ENCODE data around the gene TEKT1. TPM values are rescaled to one million over a fixed set of nuclear protein-coding genes. Genes with fewer than 3 reads are reported as not detected.

Gene TEKT1
- polyA plus RNA-seq, 1 experiment, result not detected

DNA sequence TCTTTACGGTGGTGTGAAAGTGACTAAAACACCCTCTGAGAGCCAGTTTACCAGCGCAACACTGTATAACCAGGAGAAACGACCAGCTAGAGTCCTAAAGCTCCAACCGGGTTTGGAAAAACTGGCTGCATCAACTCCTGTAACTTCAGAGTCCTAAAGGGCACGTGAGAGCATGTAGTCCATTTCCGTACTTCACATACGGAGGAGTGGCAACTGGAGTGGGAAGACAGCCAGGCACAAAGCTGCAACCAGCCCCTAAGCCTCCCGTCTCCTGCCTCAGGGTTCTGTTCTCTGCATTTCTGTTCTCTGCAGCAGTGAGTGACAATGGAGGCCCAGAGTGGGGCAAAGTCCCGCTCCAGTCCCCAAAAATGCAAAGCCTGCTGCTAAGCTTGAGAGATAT is 19.2 kb downstream of the TEKT1 start:
- no peaks in the 10 kb centered on the region for H3K9me3 ChIP-seq (ENCODE audit: control insufficient read depth, insufficient read depth, low read length)
- H3K27ac ChIP-seq (ENCODE audit: low read depth, low read length), result no peak overlapping the region
- TF ChIP-seq, protein P1, sequence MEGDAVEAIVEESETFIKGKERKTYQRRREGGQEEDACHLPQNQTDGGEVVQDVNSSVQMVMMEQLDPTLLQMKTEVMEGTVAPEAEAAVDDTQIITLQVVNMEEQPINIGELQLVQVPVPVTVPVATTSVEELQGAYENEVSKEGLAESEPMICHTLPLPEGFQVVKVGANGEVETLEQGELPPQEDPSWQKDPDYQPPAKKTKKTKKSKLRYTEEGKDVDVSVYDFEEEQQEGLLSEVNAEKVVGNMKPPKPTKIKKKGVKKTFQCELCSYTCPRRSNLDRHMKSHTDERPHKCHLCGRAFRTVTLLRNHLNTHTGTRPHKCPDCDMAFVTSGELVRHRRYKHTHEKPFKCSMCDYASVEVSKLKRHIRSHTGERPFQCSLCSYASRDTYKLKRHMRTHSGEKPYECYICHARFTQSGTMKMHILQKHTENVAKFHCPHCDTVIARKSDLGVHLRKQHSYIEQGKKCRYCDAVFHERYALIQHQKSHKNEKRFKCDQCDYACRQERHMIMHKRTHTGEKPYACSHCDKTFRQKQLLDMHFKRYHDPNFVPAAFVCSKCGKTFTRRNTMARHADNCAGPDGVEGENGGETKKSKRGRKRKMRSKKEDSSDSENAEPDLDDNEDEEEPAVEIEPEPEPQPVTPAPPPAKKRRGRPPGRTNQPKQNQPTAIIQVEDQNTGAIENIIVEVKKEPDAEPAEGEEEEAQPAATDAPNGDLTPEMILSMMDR (IDR thresholded peaks at IDR 0.05; ENCODE audit: low read depth, low read length), result no peak
- peaks cover 10% of the 10 kb centered on the region for H3K27me3 ChIP-seq (ENCODE audit: control insufficient read depth, insufficient read depth, low read length)
- no peak for DNase-seq (ENCODE audit: low read depth, low spot score)
- CTCF ChIA-PET, result no interaction called here
- H3K4me3 ChIP-seq (ENCODE audit: low read depth, low read length), result no peak overlapping the region
- POLR2A ChIA-PET, result no interaction called here

DNA sequence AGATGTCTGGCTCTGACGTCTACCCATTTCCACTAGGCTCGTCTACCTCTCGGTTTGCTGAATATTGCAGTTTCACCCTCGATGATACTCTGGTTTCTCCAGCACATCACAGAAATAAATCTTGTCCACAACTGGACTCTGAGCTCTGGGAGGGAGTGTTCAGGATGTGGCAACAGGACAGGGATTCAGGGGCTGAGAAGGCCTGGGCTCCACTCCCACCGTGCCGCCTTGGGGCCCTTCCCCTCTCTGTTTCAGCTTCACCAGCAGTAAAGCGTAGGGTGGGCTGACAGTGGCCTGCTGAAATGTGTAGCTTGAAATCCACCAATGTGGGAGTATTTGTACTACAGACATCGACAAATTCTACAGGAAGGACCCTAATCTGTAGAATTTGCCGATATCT is 20.0 kb downstream of the TEKT1 start:
- TF ChIP-seq, protein P1 (IDR thresholded peaks at IDR 0.05; ENCODE audit: low read depth, low read length), result no peak
- no peak overlapping the region for H3K4me3 ChIP-seq (ENCODE audit: low read depth, low read length)
- POLR2A ChIA-PET, result no interaction called here
- peaks cover 10% of the 10 kb centered on the region for H3K27me3 ChIP-seq (ENCODE audit: control insufficient read depth, insufficient read depth, low read length)
- DNase-seq (ENCODE audit: low read depth, low spot score), result no peak
- H3K9me3 ChIP-seq (ENCODE audit: control insufficient read depth, insufficient read depth, low read length), result no peaks in the 10 kb centered on the region
- H3K27ac ChIP-seq (ENCODE audit: low read depth, low read length), result no peak overlapping the region
- CTCF ChIA-PET, result no interaction called here

DNA sequence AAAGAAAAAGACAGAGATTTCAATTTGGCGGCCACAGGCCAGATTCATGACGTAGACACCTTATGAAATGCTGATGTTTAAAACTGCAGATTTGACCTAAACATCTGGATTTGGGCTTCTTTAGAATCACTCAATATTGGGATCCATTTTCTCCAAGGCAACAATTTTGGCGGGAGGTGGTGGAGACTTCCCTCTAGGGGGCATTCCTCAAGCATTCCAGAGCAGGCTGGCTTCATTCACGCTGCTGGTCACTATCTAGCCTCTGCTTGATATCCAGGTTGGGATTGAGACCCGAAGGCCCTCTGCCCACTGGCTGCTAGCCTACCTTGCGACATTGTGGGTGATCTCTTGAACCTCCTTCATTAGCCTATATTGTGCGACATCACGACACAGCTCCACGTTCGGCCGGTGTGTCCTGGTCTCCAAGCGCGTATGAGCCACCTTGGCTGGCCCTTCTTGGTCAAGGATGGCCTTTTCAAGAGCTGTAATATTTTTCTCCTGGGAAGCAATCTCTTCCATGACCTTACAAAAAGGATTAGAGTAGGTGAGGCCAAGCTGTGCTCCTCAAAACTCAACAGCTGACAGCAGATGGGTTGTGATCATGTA is 31.0 kb downstream of the TEKT1 start:
- H3K27ac ChIP-seq (ENCODE audit: low read depth, low read length), result no peak overlapping the region
- H3K9me3 ChIP-seq (ENCODE audit: control insufficient read depth, insufficient read depth, low read length), result no peaks in the 10 kb centered on the region
- H3K4me3 ChIP-seq (ENCODE audit: low read depth, low read length), result no peak overlapping the region
- no peak for DNase-seq (ENCODE audit: low read depth, low spot score)
- POLR2A ChIA-PET, result no interaction called here
- peaks cover 7% of the 10 kb centered on the region for H3K27me3 ChIP-seq (ENCODE audit: control insufficient read depth, insufficient read depth, low read length)
- CTCF ChIA-PET, result no interaction called here
- TF ChIP-seq, protein P1 (IDR thresholded peaks at IDR 0.05; ENCODE audit: low read depth, low read length), result no peak

DNA sequence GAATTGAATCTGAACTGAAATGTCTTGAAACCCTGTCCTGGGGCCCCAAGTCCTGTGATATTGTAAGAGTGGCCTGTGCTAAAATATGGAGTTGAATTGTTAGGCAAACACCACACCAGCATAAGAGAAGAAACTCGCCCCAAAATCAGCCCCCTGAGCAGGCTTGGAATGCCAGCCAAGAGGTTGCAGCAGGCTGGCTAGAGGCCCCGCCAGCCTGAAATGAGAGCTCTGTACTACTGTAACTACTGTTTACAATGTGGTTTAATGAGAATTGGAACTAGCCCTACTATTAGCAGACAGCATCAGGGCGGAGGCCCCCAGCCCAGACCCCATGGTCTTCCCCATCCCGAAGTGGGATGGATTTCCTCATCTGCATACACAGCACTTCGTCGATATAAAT is 31.8 kb downstream of the TEKT1 start:
- Histone ChIP-seq H3K27me3 (ENCODE audit: control insufficient read depth, insufficient read depth, low read length) (peaks cover 7% of the 10 kb centered on the region), H3K9me3 (ENCODE audit: control insufficient read depth, insufficient read depth, low read length) (no peaks in the 10 kb centered on the region), H3K4me3 (ENCODE audit: low read depth, low read length) (no peak overlapping the region), H3K27ac (ENCODE audit: low read depth, low read length) (no peak overlapping the region)
- no peak for DNase-seq (ENCODE audit: low read depth, low spot score)
- CTCF ChIA-PET, result no interaction called here
- TF ChIP-seq, protein P1 (IDR thresholded peaks at IDR 0.05; ENCODE audit: low read depth, low read length), result no peak
- POLR2A ChIA-PET, result no interaction called here

DNA sequence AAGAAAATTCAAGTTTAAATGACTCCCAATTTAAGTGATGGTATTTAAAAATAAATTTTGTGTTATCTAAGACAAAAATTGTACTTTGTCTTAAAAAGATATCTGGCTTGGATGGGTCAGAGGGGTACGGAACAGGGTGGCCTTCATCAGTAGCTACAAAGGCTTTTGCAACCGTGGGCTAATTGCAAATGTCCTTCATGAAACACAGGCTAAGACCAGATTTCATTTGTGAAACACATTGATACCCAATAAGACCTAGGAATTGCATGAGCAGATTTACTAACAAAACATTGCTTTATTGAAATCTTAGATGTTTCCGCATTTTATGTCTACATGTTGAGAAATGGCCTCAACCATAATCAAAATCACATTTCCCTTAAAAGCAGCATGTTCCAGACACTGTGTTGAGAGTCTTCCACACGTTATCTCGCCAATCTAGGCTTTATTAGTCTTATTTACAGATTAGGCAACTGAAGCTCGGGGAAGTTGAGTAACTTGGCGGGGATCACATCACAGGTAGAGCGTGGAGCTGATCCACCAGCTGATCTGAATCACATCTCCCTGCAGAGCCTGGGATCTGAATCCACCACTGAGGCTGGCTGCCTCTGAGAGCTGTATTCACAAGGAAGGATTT is 33.7 kb downstream of the TEKT1 start:
- no peak overlapping the region for H3K4me3 ChIP-seq (ENCODE audit: low read depth, low read length)
- CTCF ChIA-PET, result interaction anchor here (0.6 kb wide), 1 partner anchor 134 kb away, joined by 3 read pairs; no protein-coding TSS in a partner anchor
- POLR2A ChIA-PET, result no interaction called here
- no peak overlapping the region for H3K27ac ChIP-seq (ENCODE audit: low read depth, low read length)
- TF ChIP-seq, protein P1 (IDR thresholded peaks at IDR 0.05; ENCODE audit: low read depth, low read length), result no peak
- no peaks in the 10 kb centered on the region for H3K9me3 ChIP-seq (ENCODE audit: control insufficient read depth, insufficient read depth, low read length)
- no peak for DNase-seq (ENCODE audit: low read depth, low spot score)
- H3K27me3 ChIP-seq (ENCODE audit: control insufficient read depth, insufficient read depth, low read length), result peaks cover 7% of the 10 kb centered on the region

Measured in AG04450 (cell line).